Measurements from ENCODE around the gene SUSD3. TPM values are rescaled to one million over a fixed set of nuclear protein-coding genes. Genes with fewer than 3 reads are reported as not detected.

The SUSD3 gene
- total and polyA plus RNA-seq, 10 of the 15 experiments (the other 5 are each of a cell fraction or from before 2014, with no cell fraction given) = 2.5 to 92.0 (median 31.1) TPM

- TF ChIP-seq ZBTB40 (IDR thresholded peaks at IDR 0.05; ENCODE audit: borderline replicate concordance) (no peak), SUPT20H (IDR thresholded peaks at IDR 0.05; ENCODE audit: borderline replicate concordance, control insufficient read depth, low read depth, low read length) (no peak), BRCA1 (IDR thresholded peaks at IDR 0.05; ENCODE audit: low read depth, low read length) (no peak), WRNIP1 (IDR thresholded peaks at IDR 0.05; ENCODE audit: borderline replicate concordance, low read depth, low read length) (no peak), NR2C2 (IDR thresholded peaks at IDR 0.05; ENCODE audit: borderline replicate concordance, control insufficient read depth, insufficient read length, low read depth) (no peak), CREM (IDR thresholded peaks at IDR 0.05; ENCODE audit: low read depth) (no peak), SMARCA5 (IDR thresholded peaks at IDR 0.05) (no peak; the same call in 1 of the 2 replicates), HSF1 (IDR thresholded peaks at IDR 0.05; ENCODE audit: low read depth, low read length) (no peak), BCLAF1 (IDR thresholded peaks at IDR 0.05) (no peak; the same call in 1 of the 2 replicates), ETV6 (conservative IDR thresholded peaks at IDR 0.05 in 1 of 2, IDR thresholded peaks at IDR 0.05 in 1 of 2; ENCODE audit: borderline replicate concordance in 1 of 2, low read depth in 1 of 2) (no peak), MAX (IDR thresholded peaks at IDR 0.05; ENCODE audit: low read depth, low read length) (no peak), SP1 (IDR thresholded peaks at IDR 0.05; ENCODE audit: low read depth, low read length) (peak; percentile 11), HDGF (IDR thresholded peaks at IDR 0.05) (0 out of 2 replicates have a peak, but pooled peaks have one; percentile 42), ATF7 (IDR thresholded peaks at IDR 0.05; ENCODE audit: low read depth) (no peak), IRF4 (IDR thresholded peaks at IDR 0.05; ENCODE audit: low read depth, low read length) (no peak), POU2F2 (IDR thresholded peaks at IDR 0.05; ENCODE audit: borderline replicate concordance, low read depth, low read length) (0 out of 3 replicates have a peak, but pooled peaks have one; percentile 7), ELK1 (IDR thresholded peaks at IDR 0.05; ENCODE audit: low read depth, low read length) (0 out of 2 replicates have a peak, but pooled peaks have one; percentile 48)
These were observed 37.0 kb downstream of the SUSD3 start (continued) for GRCh38 chr9:93095205-93096130.
